Neural cell (in vitro differentiated cells): ENCODE data around the gene MMS19. TPM values are rescaled to one million over a fixed set of nuclear protein-coding genes. Genes with fewer than 3 reads are reported as not detected.
"Not testable (repeated sequence)": the region's sequence is repeated elsewhere in the genome, so short reads cannot be mapped to it uniquely, and the experiment has no call there.

ENCODE experiments used
- H2AFZ ChIP-seq: fragments of 200-600, 300-800 bp; sonication (generic), shearing (Covaris generic); 2 replicates; pipeline ENCODE4 v1.6.0; 2014; ENCODE audit warnings: low read depth, mild to moderate bottlenecking, antibody characterized with exemption, low read length, moderate library complexity
- H3F3A ChIP-seq: fragments of 200-600 bp; shearing (Covaris generic); 2 replicates; pipeline ENCODE4 v1.6.1; 2016; ENCODE audit warnings: mild to moderate bottlenecking, moderate library complexity, mixed read lengths, antibody characterized with exemption, low read length; ENCODE audit not compliant: insufficient read depth, poor library complexity, severe bottlenecking
- H3K27ac ChIP-seq: fragments of 200-600, 300-800 bp; sonication (generic), shearing (Covaris generic); 2 replicates; pipeline ENCODE4 v1.5.1; 2014; ENCODE audit warnings: mild to moderate bottlenecking, low read length, moderate library complexity
- H3K27me3 ChIP-seq: fragments of 300-800, 200-600 bp; sonication (generic), shearing (Covaris generic); 2 replicates; pipeline ENCODE4 v1.6.0; 2014; ENCODE audit warnings: mild to moderate bottlenecking, low read depth, low read length, moderate library complexity; ENCODE audit not compliant: insufficient read depth
- H3K36me3 ChIP-seq: fragments of 300-800, 200-600 bp; sonication (generic), shearing (Covaris generic); 2 replicates; pipeline ENCODE4 v1.5.1; 2014; ENCODE audit warnings: mild to moderate bottlenecking, antibody characterized with exemption, low read length, moderate library complexity; ENCODE audit not compliant: insufficient read depth
- H3K4me2 ChIP-seq: fragments of 300-800, 200-600 bp; sonication (generic), shearing (Covaris generic); 2 replicates; pipeline ENCODE4 v1.6.0; 2014; ENCODE audit warnings: mild to moderate bottlenecking, low read length
- H3K4me3 ChIP-seq: fragments of 300-800, 200-600 bp; sonication (generic), shearing (Covaris generic); 2 replicates; pipeline ENCODE4 v1.5.1; 2014; ENCODE audit warnings: mild to moderate bottlenecking, low read length, moderate library complexity
- H3K79me2 ChIP-seq: fragments of 200-600 bp; shearing (Covaris generic); replicated peaks from 2 replicates; pipeline ENCODE4 v1.6.0; 2014; ENCODE audit warnings: mild to moderate bottlenecking, low read length, moderate library complexity; ENCODE audit not compliant: insufficient read depth
- H3K9ac ChIP-seq: fragments of 300-800, 200-600 bp; sonication (generic), shearing (Covaris generic); 2 replicates; pipeline ENCODE4 v1.6.1; 2016; ENCODE audit warnings: mild to moderate bottlenecking, low read length, mixed read lengths
- H3K9me2 ChIP-seq: fragments of 200-600 bp; shearing (Covaris generic); 2 replicates; pipeline ENCODE4 v1.6.1; 2016; ENCODE audit warnings: mild to moderate bottlenecking, low read length, mixed read lengths; ENCODE audit not compliant: insufficient read depth
- H3K9me3 ChIP-seq: fragments of 200-600, 300-800 bp; sonication (generic), shearing (Covaris generic); 2 replicates; pipeline ENCODE4 v1.6.1; 2016; ENCODE audit warnings: mild to moderate bottlenecking, mixed run types, low read length, moderate library complexity, mixed read lengths
- H4K20me1 ChIP-seq: fragments of 200-600 bp; shearing (Covaris generic); 2 replicates; pipeline ENCODE4 v1.6.1; 2016; ENCODE audit warnings: mild to moderate bottlenecking, mixed run types; ENCODE audit not compliant: insufficient read depth
- EP300 ChIP-seq: fragments of 450-650 bp; conservative IDR thresholded peaks from 2 replicates; pipeline ENCODE4 v1.6.1; 2014; ENCODE audit warnings: antibody characterized with exemption, mild to moderate bottlenecking, moderate library complexity; ENCODE audit not compliant: poor library complexity, severe bottlenecking
- EZH2 ChIP-seq: fragments of 200-600, 300-800 bp; shearing (Covaris generic), sonication (generic); IDR thresholded peaks from 2 replicates; pipeline ENCODE4 v1.6.1; 2014; ENCODE audit warnings: antibody characterized with exemption, low read length, borderline replicate concordance, mild to moderate bottlenecking; ENCODE audit not compliant: insufficient read depth, poor library complexity, severe bottlenecking
- MXI1 ChIP-seq: fragments of 450-650 bp; conservative IDR thresholded peaks from 2 replicates; pipeline ENCODE4 v1.6.1; 2014; ENCODE audit warnings: antibody characterized with exemption, mild to moderate bottlenecking; ENCODE audit not compliant: poor library complexity, severe bottlenecking
- POLR2AphosphoS5 ChIP-seq: IDR thresholded peaks from 2 replicates; pipeline ENCODE4 v1.6.1; 2012
- RAD21 ChIP-seq: fragments of 450-650 bp; conservative IDR thresholded peaks from 2 replicates; pipeline ENCODE4 v1.6.1; 2014; ENCODE audit warnings: antibody characterized with exemption, mild to moderate bottlenecking, moderate library complexity
- SMC3 ChIP-seq: fragments of 450-650 bp; conservative IDR thresholded peaks from 2 replicates; pipeline ENCODE4 v1.6.1; 2014; ENCODE audit warnings: antibody characterized with exemption, mild to moderate bottlenecking, moderate library complexity; ENCODE audit not compliant: poor library complexity
- TAF1 ChIP-seq: IDR thresholded peaks from 2 replicates; pipeline ENCODE4 v1.6.1; 2012; ENCODE audit warnings: low read depth
- polyA plus RNA-seq: library from polyadenylated mRNA; depleted of rRNA; stranded (reverse); fragments of >200 nt; gene quantifications from 2 replicates; pipeline ENCODE4 v1.2.3, GENCODE V29; 2014
- TF ChIP-seq, protein P1 (sequence below): IDR thresholded peaks from 2 replicates; pipeline ENCODE4 v1.6.1; 2012; ENCODE audit warnings: borderline replicate concordance
- TF ChIP-seq, protein P2 (sequence below): fragments of 450-650 bp; IDR thresholded peaks from 2 replicates; pipeline ENCODE4 v1.5.1; 2014; ENCODE audit warnings: antibody characterized with exemption, mild to moderate bottlenecking, moderate library complexity; ENCODE audit not compliant: poor library complexity, severe bottlenecking

The MMS19 gene
- polyA plus RNA-seq, 1 donor from 2014 or later: 54.1 TPM

- no peaks in the 10 kb centered on the region for H3F3A ChIP-seq
- TF ChIP-seq, protein P1, sequence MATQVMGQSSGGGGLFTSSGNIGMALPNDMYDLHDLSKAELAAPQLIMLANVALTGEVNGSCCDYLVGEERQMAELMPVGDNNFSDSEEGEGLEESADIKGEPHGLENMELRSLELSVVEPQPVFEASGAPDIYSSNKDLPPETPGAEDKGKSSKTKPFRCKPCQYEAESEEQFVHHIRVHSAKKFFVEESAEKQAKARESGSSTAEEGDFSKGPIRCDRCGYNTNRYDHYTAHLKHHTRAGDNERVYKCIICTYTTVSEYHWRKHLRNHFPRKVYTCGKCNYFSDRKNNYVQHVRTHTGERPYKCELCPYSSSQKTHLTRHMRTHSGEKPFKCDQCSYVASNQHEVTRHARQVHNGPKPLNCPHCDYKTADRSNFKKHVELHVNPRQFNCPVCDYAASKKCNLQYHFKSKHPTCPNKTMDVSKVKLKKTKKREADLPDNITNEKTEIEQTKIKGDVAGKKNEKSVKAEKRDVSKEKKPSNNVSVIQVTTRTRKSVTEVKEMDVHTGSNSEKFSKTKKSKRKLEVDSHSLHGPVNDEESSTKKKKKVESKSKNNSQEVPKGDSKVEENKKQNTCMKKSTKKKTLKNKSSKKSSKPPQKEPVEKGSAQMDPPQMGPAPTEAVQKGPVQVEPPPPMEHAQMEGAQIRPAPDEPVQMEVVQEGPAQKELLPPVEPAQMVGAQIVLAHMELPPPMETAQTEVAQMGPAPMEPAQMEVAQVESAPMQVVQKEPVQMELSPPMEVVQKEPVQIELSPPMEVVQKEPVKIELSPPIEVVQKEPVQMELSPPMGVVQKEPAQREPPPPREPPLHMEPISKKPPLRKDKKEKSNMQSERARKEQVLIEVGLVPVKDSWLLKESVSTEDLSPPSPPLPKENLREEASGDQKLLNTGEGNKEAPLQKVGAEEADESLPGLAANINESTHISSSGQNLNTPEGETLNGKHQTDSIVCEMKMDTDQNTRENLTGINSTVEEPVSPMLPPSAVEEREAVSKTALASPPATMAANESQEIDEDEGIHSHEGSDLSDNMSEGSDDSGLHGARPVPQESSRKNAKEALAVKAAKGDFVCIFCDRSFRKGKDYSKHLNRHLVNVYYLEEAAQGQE: no peak
- TF ChIP-seq TAF1 (no peak), RAD21 (no peak), POLR2AphosphoS5 (no peak), MXI1 (no peak), SMC3 (no peak), EP300 (no peak), EZH2 (no peak)
- TF ChIP-seq, protein P2, sequence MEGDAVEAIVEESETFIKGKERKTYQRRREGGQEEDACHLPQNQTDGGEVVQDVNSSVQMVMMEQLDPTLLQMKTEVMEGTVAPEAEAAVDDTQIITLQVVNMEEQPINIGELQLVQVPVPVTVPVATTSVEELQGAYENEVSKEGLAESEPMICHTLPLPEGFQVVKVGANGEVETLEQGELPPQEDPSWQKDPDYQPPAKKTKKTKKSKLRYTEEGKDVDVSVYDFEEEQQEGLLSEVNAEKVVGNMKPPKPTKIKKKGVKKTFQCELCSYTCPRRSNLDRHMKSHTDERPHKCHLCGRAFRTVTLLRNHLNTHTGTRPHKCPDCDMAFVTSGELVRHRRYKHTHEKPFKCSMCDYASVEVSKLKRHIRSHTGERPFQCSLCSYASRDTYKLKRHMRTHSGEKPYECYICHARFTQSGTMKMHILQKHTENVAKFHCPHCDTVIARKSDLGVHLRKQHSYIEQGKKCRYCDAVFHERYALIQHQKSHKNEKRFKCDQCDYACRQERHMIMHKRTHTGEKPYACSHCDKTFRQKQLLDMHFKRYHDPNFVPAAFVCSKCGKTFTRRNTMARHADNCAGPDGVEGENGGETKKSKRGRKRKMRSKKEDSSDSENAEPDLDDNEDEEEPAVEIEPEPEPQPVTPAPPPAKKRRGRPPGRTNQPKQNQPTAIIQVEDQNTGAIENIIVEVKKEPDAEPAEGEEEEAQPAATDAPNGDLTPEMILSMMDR: no peak
- no peaks in the 10 kb centered on the region for H3K27me3 ChIP-seq
- no peak overlapping the region for H3K27ac ChIP-seq
- no peak overlapping the region for H3K9ac ChIP-seq
- no peak overlapping the region for H3K4me3 ChIP-seq
- no peaks in the 10 kb centered on the region for H3K9me2 ChIP-seq
- no peaks in the 10 kb centered on the region for H3K9me3 ChIP-seq
- no peak overlapping the region for H3K4me2 ChIP-seq
- H2AFZ ChIP-seq: no peak overlapping the region
- H3K79me2 ChIP-seq: no peaks in the 10 kb centered on the region
- no peaks in the 10 kb centered on the region for H3K36me3 ChIP-seq
- H4K20me1 ChIP-seq: no peaks in the 10 kb centered on the region
These were observed 33.3 kb upstream of the MMS19 start for GRCh38 chr10:97531401-97531986.

DNA sequence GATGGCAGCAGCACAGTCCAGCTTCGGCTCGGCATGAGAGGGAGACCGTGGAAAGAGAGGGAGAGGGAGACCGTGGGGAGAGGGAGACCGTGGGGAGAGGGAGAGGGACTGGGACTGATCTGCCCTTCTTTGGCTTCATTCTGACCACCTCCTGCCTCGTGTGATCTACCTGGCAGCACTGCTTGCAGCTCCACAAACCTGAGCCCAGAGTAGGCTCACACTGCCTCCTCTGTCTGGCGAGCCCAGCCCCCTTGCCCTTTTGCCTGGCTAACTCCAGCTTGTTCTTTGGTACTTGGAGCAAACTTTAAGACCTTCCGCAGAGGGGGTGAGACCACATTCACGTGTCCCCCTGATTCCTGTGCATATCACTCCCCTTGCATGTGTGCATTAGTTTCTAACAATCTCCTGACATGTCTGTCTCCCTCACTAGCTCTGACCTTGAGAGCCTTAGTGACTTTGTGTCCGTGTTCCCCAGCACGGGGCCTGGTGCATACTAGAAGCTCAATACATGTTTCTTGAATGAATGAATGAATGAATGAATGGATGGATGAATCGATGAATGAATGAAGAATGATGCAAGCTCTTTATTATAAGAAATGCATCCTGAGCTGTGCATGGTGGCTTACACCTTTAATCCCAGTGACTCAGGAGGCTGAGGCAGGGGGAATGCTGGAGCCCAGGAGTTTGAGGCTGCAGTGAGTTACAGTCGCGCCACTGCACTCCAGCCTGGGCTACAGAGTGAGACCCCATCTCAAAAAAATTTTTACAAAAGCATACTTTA, 31.7 kb upstream of the MMS19 start:
- no peak overlapping the region for H3K27ac ChIP-seq
- no peaks in the 10 kb centered on the region for H4K20me1 ChIP-seq
- H3K4me2 ChIP-seq: no peak overlapping the region
- no peak for TF ChIP-seq MXI1
- TF ChIP-seq POLR2AphosphoS5: no peak
- TF ChIP-seq, protein P2: no peak
- no peak for TF ChIP-seq EP300
- no peak for TF ChIP-seq EZH2
- no peak overlapping the region for H3K4me3 ChIP-seq
- no peaks in the 10 kb centered on the region for H3F3A ChIP-seq
- no peak overlapping the region for H3K9ac ChIP-seq
- H3K79me2 ChIP-seq: no peaks in the 10 kb centered on the region
- no peaks in the 10 kb centered on the region for H3K9me3 ChIP-seq
- no peaks in the 10 kb centered on the region for H3K27me3 ChIP-seq
- H3K36me3 ChIP-seq: no peaks in the 10 kb centered on the region
- H2AFZ ChIP-seq: no peak overlapping the region
- no peaks in the 10 kb centered on the region for H3K9me2 ChIP-seq

DNA sequence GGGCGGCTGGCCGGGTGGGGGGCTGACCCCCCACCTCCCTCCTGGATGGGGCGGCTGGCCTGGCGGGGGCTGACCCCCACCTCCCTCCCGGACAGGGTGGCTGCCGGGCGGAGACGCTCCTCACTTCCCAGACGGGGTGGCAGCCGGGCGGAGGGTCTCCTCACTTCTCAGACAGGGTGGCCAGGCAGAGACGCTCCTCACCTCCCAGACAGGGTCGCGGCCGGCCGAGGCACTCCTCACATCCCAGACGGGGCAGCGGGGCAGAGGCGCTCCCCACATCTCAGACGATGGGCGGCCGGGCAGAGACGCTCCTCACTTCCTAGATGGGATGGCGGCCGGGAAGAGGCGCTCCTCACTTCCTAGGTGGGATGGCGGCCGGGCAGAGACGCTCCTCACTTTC, 30.7 kb upstream of the MMS19 start:
- not testable (repeated sequence) for H4K20me1 ChIP-seq, H3K9me3 ChIP-seq, H3K4me2 ChIP-seq, H3F3A ChIP-seq, H3K9ac ChIP-seq, H3K79me2 ChIP-seq, H3K27ac ChIP-seq, H3K36me3 ChIP-seq, H3K9me2 ChIP-seq, H3K4me3 ChIP-seq, H2AFZ ChIP-seq, H3K27me3 ChIP-seq
